NCI-H82 treated with DMSO at 0.1 percent for 48 hours (cell line): ENCODE measurements around the gene SCAND1.
A peak's percentile ranks its signal among the peaks of the same experiment; 100 is the strongest.
"Not testable (repeated sequence)": the region's sequence is repeated elsewhere in the genome, so short reads cannot be mapped to it uniquely, and the experiment has no call there.

ENCODE experiments used
- DNase-seq: peaks from one replicate; lab custom pipeline; 2025; ENCODE audit not compliant: unreplicated experiment; lab: John Stamatoyannopoulos, UW

The SCAND1 gene

DNA sequence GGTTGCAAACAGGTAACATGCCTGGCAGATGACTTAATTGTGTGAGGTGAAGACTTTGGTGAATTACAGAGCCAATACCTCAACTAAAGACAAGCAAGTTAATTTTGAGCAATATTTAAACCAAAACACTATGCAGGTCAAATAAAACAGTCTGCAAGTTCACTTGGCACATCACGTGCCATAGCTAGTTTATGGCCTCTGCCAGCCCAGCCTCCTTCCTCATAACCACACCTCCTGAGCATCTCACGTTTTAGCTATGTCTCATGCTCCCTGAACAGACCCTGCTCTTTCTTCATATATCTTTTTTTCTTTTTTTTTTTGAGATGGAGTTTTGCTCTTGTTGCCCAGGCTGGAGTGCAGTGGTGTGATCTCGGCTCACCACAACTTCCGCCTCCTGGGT, 9.6 kb upstream of the SCAND1 start:
- no peak for DNase-seq

GRCh38 chr20:35959291-35959690, 5.0 kb upstream of the SCAND1 start:
- DNase-seq = not testable (repeated sequence)

- DNase-seq = no peak
Observed at GRCh38 chr20:35956616-35957015, 2.3 kb upstream of the SCAND1 start.

DNA sequence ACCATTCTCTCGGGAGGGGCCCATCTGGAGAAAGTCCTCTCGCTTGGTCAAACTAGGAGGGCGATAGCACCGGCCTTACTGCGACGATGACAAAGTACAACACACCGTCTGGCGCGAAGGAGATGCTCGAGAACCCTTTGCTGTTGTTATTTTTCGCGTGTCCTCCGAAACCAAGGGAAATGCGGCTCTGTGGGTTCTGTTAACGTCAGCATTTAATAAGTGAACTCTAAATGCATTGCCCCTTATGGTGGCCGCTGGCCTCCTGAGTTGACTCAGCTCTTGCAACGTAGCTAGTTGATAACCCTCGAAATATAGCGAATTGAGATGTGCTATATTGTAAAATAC, 577 bp upstream of the SCAND1 start:
- DNase-seq = no peak

DNA sequence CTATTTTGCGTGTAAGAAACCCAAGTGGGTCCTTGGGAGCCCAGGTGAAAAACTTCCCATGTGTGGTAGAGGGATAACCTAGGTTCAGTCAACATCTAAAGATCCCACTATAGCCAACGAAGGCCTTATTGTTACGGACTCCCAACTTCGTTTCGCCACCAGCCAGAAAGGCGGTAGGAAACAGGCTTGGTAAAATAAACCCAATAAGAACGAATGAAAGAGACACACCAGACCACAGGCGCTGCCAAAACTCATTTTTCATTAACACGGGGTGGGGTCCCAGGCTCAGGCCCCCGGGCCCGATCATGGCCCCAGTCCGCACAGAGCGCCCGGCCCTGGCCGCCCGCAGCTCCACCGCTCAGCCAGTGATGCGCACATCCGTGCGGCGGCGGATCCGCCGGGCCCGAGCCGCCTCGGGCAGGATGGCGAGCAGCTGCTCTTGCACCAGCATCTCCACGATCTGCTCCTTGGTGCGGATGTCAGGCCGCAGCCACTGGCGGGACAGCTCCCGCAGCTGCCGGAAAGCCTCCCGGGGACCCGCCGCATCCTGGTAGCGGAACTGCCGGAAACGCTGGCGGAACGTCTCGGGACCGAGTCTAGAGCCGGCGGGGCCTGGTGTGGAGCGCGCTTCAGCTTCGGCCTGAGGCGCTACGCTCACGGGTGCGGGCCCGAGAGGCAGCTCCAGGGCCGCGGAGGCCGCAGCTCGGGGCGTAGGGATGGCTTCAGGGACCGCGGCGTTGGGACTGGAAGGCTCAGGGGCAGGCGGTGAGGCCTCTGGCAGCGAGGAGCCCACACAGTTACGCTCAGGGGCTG, 709 bp downstream of the SCAND1 start:
- DNase-seq = no peak

DNA sequence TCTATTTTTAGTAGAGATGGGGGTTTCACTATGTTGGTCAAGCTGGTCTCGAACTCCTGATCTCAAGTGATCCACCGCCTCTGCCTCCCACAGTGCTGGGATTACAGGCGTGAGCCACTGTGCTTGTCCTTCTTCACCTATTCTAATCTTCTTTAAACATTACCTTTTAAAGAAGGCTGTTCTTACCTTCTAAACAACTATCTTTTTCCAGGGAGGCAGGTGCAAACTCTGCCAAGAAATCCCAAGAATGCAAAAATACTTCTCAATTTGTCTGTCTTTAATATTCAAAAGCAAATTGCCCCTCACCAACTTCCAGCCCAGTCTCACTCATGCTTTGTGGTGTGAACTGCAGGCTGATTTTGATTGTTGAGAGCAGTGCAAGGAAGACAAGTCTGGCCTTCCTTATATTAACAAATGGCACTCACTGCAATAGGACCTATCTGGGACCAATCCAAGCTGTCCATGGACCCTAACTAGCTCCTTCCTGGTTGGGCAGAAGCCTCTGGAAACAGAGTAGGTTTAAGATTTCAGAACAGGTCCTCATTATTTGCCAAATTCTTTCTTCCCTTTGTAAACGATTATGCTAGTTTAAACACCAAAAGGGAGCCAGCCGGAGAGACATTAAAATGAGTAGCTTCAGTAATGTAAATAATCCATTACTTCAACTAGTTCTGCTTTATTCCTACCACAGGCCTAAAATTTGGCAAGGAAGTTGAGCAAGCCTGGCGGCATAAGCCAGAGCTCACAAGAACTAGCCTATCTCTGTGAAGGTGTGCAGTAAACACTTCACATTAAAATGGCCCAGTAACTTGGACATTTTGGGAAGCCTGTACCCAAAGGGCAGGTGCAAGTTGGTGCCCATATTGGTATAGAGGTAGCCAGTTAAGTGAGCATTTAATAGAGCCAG, 1.6 kb downstream of the SCAND1 start:
- no peak for DNase-seq

- not testable (repeated sequence) for DNase-seq
Observed at GRCh38 chr20:35952080-35952479, 2.2 kb downstream of the SCAND1 start.

GRCh38 chr20:35950093-35950492, 4.2 kb downstream of the SCAND1 start:
- no peak for DNase-seq

GRCh38 chr20:35947907-35948306, 6.4 kb downstream of the SCAND1 start:
- DNase-seq = no peak

DNA sequence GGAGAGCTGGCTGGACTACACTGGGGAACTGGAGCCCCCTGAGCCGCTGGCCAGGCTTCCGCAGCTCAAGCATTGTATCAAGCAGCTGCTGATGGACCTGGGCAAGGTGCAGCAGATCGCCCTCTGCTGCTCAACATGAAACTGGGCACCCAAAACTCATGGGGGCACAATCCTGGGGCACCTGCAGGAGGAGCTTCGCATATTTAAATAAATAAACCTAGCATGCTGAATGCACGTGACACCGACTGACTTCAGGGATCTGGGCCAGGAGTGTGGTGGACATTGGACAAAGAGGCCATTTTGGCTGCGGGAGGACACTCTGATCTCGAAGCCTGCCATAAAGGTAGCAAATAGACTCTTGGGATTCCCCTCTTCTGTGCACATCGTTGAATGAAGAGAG, 6.8 kb downstream of the SCAND1 start:
- peak; percentile 3 for DNase-seq

DNA sequence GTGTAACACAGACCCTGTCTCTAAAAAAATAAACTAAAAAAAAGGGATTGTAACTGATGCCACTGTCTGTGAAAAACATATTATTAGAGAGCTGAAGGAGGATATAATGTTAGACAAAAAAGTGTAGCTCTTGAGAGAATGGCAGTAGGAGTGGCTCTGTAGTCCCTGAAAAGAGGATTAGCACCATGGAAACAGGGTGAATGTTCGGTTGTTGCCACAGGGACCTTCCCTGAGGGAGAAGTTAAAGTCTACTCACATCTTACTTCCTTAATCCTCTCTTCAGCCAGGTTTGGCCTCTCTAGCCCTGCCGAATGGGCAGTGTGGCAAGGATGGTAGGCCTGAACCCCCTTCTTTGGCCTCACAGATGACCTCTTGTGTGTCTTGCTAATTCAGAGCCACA, 12.1 kb downstream of the SCAND1 start:
- DNase-seq = peak; percentile 39

DNA sequence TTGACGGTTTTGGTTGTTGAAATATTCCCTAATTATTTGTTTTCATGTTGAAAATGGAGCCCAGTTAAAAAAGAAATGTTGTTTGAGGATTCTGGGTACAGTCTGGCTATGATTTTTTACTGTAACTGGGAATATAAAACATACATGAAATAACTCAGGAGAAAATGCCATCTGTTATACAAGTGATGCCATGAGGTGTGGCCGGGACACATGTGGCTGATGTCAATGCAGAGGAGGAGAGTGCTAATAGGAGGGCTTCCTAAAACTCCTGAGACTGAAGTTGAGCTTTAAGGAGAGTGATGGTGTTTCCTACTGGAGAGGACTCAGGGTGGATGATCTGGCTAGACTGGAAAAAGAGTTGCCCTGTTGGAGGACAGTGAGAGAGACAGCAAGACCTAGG, 12.7 kb downstream of the SCAND1 start:
- no peak for DNase-seq

GRCh38 chr20:35939264-35939663, 15.0 kb downstream of the SCAND1 start:
- no peak for DNase-seq

- no peak for DNase-seq
Observed at GRCh38 chr20:35934050-35934449, 20.3 kb downstream of the SCAND1 start.

DNA sequence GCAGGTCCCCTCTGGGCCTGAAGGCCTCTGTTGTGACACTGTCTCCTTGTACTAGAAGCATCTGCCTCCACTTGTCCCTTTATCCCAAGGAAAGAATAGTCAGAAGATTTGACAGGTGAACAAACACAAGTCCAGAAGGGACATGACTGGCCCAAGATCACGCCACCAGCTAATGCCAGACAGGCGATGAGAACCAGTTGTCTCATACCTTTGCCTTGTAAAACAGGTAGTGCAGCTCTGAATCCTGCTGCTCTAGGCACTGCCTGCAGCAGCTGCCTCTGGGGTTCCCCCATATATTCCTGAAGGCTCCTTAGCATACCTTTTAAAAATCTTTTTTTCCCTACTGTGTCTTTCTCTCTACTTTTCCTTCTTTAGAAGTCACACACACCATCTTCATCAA, 25.0 kb downstream of the SCAND1 start:
- no peak for DNase-seq

GRCh38 chr20:35920523-35920922, 33.8 kb downstream of the SCAND1 start:
- no peak for DNase-seq

- DNase-seq = no peak
Observed at GRCh38 chr20:35918021-35918420, 36.3 kb downstream of the SCAND1 start.

DNA sequence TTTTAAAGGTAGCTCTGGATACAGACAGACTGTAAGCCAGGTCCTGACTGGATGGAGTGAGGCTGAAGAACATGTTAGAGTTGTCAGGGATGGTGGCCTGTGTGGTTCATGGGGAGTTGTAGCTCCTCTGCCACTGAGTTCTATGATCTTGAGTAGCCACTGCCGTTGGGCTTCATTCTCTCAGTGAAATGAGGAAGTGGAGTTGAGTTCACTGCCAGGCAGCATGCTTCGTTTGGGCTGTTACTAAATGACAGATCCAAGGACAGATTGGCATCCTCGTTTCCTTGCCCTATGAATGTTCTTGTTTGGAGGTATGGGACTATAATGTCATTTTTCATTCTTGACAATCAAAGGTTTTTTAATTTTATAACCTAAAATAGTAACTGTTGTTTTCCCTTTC, 37.2 kb downstream of the SCAND1 start:
- DNase-seq = no peak

- no peak for DNase-seq
Observed at GRCh38 chr20:35912881-35913280, 41.4 kb downstream of the SCAND1 start.

GRCh38 chr20:35910254-35910653, 44.0 kb downstream of the SCAND1 start:
- no peak for DNase-seq

GRCh38 chr20:35909796-35910195, 44.5 kb downstream of the SCAND1 start:
- DNase-seq = no peak

- DNase-seq = no peak
Observed at GRCh38 chr20:35909176-35909575, 45.1 kb downstream of the SCAND1 start.
